T-helper 22 cell (primary cell): ENCODE measurements around the gene FAM20B.

Experiments
- DNase-seq: peaks from one replicate; pipeline ENCODE4 v3.0.0-alpha.2; 2020; ENCODE audit warnings: low read depth

Gene FAM20B

DNA sequence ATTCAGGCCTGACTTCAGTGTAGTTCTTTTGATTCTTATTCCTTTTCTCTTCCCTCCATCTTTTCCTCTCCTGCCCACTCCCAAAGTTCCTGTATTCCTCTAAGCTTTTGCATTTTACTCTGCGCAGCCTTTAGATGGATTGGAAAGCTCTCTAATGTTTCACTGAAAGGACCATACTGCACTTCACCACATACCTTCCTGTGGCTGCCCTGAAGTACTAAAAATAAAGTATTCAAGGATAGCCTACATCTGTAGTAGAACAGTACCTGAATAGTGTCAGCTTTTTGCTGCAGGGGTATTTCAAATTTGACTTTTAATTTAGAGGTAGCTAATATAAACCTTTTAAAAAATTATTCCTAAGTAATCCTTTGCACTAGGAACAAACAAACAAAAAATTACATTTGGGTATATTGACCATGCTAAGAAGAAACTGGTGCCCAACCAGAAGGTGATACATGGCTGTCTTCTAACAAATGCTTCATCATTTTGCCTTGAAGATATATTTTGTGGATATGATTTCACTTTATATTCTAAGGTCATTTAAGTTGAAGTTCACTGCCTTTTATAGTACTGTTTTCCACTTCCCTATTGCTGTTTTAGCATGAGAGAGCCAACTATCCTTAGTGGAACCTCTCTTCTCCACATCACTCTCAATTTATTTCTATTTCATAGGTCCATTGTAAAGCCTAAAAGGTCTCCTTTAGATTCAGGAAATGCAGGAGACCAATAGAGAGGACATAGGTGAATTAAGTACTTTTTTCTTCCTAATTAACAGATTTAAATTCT lies 22.8 kb downstream of the FAM20B start:
- no peak for DNase-seq

DNA sequence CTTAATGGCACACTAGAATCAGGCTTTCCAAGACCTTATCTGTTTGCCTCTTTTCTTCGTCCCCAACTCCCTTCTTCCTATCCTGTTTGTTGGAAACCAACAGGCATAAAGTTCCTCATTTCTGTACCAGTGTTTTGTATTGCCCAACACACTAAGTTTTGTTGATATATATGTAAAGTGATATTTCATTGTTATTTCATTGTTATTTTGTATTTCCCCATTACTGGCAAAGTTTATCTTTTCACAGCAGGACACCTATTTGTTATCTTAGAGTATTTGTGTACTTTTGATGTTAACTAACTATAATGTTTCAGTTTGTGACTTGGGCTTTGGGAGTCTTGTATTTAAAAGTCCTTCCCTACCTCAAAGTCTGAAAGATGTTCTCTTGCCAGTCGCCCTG lies 27.1 kb downstream of the FAM20B start:
- no peak for DNase-seq

DNA sequence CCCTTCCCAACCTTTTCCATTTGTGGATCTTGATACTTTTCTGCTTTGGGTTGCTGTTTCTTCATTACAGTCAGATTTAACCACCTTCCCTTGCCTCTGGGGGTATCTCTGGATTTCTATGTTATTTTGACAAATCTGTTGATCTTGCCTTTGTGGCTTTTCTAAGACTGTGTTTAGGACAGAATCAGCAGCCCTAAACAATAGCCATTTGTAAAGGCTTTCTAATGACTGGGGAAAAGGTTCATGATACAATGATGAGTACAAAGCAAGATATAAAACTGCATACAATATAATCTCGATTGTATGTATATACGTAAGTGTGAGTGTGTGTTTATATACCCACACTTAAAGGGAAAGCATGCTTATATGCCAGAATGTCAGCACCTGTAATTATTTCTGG lies 27.8 kb downstream of the FAM20B start:
- no peak for DNase-seq

DNA sequence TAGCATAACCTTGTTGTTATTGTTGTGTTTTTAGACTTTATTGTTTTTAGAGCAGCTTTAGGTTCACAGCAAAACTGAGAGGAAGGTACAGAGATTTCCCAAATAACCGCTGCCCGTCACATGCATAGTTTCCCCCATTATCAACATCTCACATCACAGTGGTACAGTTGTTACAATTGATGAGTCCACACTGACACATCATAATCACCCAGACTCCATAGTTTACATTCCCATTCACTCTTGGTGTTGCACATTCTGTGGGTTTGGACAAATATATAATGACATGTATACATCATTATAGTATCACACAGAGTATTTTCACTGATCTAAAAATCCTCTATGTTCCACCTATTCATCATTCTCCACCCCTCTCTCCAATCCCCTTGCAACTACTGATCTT lies 30.2 kb downstream of the FAM20B start:
- no peak for DNase-seq

DNA sequence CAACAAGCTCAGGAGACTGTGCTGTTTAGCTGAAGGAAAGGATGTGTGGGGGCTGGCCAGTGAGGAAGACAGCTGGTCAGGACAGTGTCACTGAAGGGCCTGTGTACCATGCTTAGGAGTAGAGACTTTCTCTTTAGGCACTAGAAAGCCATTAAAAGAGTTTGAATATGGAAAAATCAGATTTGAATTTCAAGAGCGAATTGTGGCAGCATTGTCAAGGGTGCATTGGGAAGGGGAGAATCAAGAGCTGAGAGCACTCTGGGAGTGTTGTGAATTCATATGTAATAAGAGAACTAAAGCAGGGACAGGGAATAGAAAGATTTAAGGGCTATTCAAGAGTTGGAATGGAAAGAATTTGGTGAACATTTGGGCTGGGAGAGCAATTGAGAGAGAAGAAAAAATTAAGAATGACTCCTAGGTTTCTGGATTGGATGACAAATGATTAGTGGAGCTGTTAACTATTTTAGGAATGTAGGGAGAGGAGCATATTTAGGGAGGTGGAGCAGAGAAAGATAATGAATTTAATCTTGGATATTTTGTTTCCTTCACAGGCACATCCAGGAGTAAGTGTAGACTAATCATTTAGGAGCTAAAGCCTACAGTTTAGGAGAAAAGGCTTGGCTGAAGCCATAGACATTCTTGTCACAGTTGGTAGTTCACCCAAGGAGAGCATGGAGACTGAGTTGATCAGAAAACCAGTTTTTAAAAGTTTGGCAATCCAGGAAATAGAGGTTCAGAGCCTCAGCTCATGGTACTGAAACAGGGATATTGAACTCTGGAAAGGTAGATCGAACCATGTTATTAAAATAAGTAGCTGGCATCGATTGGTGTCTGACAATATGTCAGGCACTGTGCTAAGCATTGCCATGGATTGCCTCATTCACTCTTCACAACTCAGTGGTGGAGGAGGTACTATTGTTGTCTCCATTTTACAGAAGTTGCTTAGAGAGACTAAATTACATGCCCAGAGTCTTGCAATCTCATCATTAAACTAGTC lies 33.1 kb downstream of the FAM20B start:
- no peak for DNase-seq

DNA sequence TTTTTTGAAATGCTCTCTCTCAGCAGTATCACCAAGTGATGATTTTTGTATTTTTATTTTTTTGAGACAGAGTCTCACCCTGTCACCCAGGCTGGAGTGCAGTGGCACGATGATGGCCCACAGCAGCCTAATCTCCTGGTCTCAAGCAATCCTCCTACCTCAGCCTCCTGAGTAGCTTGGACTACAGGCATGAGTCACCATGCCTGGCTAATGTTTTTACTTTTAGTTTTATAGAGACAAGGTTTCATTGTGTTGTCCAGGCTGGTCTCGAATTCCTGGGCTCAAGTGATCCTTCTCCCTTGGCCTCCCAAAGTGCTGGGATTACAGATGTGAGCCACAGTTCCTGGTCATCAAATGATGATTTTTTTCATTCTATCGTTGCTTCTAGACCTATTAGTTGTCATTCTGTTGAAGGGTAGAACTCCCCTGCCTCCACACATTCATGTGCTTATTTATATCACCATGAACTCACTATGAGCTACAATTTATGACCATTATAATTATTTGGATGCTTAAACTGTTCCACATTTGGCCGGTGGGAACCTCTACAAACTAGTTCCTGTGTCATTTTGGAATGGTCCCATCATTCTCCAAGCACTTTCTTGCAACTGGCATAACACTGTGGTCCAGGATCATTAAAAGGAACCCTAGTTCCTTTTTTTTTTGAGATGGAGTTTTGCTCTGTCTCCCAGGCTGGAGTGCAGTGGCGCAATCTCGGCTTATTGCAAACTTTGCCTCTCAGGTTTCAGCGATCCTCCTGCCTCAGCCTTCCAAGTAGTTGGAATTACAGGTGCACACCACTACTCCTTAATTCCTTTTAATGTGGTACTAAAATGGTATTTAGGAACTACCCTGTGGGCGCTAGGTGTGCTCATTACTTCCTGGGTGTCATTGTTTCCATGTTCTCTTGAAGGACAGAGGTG lies 35.9 kb downstream of the FAM20B start:
- DNase-seq, result no peak

DNA sequence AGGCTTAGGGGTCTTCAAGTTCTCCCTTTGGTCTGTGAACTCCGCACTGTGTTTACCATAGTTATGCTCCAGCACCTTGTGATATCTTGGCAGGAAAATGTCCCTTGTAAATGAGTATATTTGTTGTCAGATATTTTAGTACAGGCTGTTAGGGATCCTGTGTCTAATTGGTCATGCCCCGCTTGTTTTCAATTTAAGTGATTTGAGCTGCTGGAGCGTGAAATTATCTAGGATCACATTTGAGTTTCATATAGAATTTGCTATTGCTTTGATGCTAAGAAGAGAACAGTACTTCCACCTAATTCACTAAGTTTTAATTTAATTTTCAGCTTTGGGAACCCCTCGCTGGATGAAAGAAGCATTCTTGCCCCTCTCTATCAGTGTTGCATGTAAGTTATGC lies 40.8 kb downstream of the FAM20B start:
- no peak for DNase-seq

DNA sequence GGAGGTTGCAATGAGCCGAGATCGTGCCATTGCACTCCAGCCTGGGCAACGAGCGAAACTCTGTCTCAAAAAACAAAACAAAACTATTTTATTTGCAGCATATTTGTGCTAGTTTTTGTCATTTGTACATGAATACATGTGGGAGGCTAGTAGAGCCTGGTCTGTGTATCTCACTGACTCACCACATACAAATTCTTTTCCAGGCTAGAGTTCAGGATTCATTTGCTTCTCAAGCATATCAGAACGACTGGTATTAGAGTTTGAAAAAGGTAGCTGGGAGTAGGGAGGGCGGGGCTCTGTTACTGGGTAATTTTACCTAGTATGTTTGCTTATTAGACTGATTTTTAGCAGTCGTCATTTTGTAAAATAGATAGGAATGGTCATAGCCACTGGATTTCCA lies 51.7 kb downstream of the FAM20B start:
- no peak for DNase-seq

DNA sequence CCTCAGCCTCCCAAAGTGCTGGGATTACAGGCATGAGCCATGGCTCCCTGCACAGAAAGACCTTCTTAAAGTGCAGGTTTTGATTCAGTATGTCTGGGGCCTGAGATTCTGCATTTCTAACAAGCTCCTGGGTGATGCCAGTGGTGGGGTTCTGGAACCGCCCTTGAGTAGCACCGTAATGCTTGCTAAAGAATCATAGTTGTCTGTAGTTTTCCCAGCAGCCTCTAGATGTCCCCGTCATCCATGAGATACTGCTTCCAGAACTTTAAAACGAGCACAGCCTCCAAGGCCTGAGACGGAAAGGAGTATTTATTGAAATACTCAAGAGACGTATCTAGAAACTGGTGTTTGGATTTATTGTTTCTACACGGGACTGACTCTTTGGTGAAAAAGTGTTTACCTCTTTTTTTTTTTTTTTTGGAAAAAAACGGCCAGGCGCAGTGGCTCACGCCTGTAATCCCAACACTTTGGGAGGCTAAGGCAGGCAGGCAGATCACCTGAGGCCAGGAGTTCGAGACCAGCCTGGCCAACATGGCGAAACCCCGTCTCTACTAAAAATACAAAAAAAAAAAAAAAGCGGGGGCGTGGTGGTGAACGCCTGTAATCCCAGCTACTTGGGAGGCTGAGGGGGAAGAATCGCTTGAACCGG lies 53.5 kb downstream of the FAM20B start:
- peak; percentile 13 for DNase-seq

DNA sequence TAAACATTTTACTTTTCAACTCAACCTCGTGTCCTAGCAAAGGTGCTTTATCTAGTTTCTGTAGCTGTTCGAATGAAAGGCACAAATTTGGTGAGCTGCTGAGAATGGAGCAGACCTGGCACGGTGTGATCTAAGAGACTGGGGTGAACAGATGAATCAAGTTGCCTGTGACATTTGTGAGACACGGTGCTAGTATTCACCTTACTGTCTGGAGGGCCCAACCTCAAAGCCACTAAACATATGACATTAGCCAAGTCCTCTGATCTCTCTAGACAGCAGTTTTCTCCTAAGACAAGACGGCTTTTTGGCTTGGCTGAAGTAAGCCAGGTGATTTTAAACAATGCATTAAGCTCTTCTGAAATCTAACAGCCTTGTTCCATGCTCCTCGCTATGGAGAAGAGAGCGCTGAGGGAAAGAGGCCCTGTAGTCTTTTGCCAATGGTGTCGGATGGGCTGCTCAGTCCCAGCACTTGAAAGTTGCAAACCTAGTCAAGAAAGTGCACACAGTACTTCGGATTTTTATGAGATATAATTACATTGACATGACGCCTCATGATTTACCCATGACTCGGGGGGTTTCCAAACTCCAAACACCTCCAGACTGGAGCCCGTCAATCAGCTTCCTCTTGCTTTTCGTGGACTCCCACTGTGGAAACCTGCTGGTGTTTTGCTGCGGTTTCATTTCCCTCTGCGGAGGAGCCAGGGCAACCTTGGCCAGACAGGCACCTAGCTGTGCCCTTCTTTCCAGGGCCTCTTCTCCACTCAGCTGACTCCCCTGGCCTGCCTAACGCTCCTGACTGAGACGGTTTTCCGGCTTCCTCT lies 55.4 kb downstream of the FAM20B start:
- DNase-seq, result peak; percentile 55

DNA sequence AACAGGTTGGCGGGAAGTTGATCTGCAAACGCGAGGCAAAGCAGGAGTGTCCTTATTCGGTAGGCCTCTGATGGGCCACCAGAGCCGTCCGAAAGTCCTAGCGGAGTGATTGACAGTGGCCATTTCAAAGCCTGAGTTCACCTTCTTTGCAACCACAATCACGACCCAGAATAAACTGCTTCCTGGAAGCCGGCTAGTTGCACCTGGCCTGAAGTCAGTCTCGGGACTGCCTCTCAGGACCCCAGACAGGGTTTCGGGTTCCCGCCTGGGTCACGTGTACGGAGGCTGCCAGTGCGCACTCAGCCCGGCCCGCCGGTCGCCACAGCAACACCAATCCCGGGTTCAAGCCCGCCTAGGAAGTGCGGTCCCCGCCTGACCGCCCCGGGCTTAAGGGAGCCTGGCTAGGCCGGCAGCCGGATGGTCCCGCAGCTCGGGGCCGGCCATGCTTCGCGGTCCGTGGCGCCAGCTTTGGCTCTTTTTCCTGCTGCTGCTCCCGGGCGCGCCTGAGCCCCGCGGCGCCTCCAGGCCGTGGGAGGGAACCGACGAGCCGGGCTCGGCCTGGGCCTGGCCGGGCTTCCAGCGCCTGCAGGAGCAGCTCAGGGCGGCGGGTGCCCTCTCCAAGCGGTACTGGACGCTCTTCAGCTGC lies 56.1 kb downstream of the FAM20B start, which contains the start of gene TOR3A:
TOR3A (plus strand) TSS at position 384 of the 646 bp plus-strand sequence; CDS start at position 443, 59 bp downstream.
- DNase-seq, result peak; percentile 66

DNA sequence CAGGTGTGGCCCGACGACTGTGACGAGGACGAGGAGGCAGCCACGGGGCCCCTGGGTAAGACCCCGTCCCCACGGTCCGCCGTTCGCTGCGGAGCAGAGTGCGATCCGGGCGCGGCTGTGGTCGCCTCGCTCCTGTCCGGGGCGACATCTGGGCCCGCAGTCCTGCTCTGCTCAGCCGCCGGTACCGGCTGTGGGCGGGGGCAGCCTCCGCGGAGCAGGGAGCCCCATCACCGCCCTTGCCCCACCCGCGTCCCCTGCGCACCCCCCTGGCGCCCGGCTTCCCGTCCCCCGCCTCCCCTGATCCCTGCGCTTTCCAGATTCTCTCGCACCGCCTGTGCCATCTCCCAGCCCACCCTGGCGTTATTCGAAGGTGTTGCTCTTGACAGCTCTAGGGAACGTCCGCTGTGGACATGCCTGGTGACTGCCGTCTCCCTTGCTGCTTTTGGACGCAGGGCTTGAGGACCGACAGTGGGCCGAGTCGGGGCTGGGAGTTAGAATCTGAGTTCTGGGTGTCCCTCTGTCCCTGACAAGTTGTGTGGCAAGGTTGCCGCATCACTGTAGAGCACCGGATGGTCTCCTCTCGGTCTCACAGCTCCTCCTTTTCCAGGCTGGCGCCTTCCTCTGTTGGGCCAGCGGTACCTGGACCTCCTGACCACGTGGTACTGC lies 56.8 kb downstream of the FAM20B start:
- DNase-seq, result peak; percentile 11

DNA sequence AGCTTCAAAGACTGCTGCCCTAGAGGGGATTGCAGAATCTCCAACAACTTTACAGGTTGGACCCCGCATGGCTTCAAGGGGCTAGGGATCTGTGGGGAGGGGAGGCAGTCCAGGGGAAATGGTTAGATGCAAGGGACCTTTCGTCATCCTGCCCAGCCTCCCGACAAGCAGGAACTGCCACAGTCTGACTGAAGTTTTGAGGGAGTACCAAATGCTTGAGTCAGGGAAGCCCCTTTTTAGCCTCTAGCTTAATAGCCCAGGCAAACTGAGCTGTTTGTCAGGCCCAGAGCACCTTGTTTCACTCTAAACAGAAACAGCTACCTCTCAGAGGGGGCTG lies 57.3 kb downstream of the FAM20B start:
- DNase-seq, result no peak

DNA sequence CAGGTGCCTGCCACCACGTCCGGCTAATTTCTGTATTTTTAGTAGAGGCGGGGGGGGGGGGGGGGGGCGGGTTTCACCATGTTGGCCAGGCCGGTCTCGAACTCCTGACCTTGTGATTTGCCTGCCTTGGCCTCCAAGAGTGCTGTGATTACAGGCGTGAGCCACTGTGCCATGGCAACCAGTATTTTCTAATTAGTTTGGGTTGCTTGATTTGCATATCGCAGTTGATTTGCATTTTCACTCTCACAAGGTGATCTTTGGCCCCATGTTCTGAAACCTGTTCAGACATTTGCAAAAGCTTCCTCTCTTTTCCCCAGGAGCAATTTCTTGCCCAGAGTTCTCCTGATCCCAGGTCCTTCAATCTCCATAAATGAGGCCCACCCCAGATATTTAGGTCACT lies 57.8 kb downstream of the FAM20B start:
- DNase-seq, result no peak

DNA sequence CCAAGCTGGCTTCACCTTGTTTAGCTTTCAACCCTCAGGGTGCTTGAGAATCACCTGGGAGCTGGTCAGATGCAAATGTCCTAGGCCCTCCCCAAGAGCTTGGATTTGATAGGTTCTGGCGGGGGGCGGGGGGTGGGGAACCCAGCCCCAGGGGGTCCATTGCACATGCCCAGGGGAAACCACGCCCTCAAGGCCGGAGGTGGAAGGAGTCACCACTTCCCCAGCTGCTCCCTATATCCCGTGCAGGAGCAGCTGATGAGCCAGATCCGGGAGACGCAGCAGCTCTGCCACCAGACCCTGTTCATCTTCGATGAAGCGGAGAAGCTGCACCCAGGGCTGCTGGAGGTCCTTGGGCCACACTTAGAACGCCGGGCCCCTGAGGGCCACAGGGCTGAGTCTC lies 62.0 kb downstream of the FAM20B start:
- no peak for DNase-seq

DNA sequence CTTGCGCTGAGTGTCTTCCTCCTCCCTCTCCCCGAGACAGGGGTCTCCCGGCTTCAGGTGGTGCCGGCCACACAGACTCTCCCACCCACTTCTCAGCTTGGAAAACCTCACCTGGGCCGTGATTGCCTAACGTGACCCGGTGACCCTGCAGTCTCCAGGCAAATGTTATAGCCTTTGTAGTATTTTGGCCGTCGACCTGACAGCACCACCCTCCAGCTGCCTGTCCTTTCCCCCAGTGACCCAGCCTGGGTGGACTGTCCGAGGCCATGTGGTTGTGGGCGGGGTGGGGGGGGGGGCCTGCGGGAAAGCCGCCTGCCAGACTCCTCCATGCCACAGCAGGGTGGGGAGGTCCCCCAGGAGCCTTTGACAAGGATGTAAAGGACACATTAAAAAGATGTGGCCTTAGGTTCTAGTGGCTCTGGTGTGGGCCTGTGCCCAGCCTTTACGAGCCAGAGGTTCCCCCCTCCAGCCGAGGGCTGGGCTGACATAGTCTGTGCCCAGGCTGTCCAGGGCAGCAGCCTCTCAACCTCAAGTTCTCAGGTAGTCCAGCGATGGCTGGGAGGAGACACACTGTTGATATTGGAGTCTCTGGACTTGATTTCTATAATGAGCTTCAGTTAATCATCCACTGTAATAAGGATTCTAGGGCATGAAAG lies 64.3 kb downstream of the FAM20B start:
- no peak for DNase-seq

DNA sequence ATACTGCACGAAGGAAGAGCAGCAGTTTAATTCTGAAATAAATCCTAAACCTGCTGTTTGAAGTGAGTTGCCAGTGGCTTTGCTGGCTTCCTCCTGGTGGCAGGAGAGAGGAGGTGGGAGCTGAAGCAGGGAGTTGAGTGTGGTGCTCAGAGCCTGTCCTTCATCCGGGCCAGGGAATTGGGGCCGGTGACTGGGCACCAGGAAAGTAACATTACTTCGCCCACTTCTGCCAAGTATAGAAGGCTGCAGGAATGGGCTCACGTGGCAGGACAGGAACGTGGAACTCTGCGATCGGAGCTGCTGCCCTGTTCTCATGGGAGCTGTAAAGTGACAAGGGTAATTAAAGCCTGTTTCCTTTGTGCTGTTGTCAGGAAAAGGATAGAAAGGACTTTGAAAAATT lies 64.8 kb downstream of the FAM20B start:
- DNase-seq, result no peak

DNA sequence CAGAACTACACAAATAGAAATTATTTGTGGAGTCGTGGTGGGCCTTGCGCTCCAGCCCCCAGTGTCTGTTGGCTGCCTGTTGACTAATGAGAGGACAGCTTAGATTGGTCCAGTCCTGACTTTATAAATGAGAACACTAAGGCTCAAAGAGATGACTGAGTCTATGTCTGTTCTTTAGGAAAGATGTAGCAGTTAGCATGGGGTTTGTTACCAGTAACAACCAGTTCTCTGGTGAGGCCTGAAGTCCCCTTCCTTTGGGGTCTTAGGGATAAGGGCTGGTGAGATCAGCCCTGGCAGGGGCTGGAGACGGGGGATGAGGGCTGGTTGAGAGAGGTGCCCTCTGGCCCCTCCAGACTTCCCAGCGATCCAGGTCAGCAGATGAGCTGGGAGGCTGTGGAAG lies 65.2 kb downstream of the FAM20B start:
- DNase-seq, result no peak

DNA sequence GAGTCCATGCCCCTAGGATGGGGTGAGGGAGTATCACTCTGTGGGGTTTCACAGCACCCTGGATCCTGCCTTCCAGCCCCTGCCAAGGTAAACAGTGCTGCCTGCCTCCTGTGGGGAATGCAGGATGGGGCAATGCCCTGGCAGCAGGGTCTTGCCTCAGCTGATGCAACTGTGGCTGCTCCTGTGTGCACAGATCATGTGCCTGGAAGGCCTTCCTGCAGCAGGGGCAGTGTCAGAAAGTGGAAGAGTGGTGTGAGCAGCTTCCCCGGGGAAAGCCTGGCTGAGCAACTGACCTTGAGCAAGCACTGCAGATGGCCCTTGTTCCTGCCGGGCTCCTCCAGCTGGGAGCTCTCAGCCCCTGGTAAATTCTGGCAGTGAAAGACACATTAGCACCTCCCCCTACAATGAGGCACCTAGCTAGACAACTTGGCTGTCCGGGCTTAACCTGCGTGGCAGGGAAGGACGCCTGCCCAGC lies 66.0 kb downstream of the FAM20B start:
- no peak for DNase-seq
